ENCODE measurements around the gene PODN. TPM values are rescaled to one million over a fixed set of nuclear protein-coding genes. Genes with fewer than 3 reads are reported as not detected.

Gene PODN
- total RNA-seq, 3 donors from 2014 or later: 55.1 to 246 (median 83.1) TPM

GRCh38 chr1:53066891-53067738, 5.1 kb downstream of the PODN start:
- Histone ChIP-seq H3K27me3 (peaks cover 0 to 6% of the 10 kb centered on the region in 2 donors), H3K27ac (peak overlapping the region in 1 of 2 donors; percentile 48), H3K36me3 (no peaks in the 10 kb centered on the region), H3K9me3 (no peaks in the 10 kb centered on the region), H3K4me1 (no peaks in the 10 kb centered on the region), H3K4me3 (no peak overlapping the region)
- intact Hi-C loops (cut with DNase I; ENCODE audit: low total_unique reads): no loop called here
- no peak for TF ChIP-seq POLR2AphosphoS5 (IDR thresholded peaks at IDR 0.05)
- no peak for TF ChIP-seq POLR2A (IDR thresholded peaks at IDR 0.05)
- TF ChIP-seq CTCF (IDR thresholded peaks at IDR 0.05): no peak
- peak in 1 of 2 donors; percentile 10 for DNase-seq (ENCODE audit: low spot score in 2 of 2)

- peak in 1 of 2 donors; percentile 7 for DNase-seq (ENCODE audit: low spot score in 2 of 2)
- Histone ChIP-seq H3K9me3 (no peaks in the 10 kb centered on the region), H3K4me3 (no peak overlapping the region), H3K27me3 (peaks cover 0 to 2% of the 10 kb centered on the region in 2 donors), H3K4me1 (no peaks in the 10 kb centered on the region), H3K36me3 (no peaks in the 10 kb centered on the region), H3K27ac (no peak overlapping the region)
- intact Hi-C loops (cut with DNase I; ENCODE audit: low total_unique reads): no loop called here
- TF ChIP-seq CTCF (IDR thresholded peaks at IDR 0.05) (no peak), POLR2A (IDR thresholded peaks at IDR 0.05) (no peak), POLR2AphosphoS5 (IDR thresholded peaks at IDR 0.05) (no peak)
Measured at GRCh38 chr1:53067886-53068285, 5.9 kb downstream of the PODN start.

- no peaks in the 10 kb centered on the region for H3K27me3 ChIP-seq
- no peak overlapping the region for H3K4me3 ChIP-seq
- intact Hi-C loops (cut with DNase I; ENCODE audit: low total_unique reads): no loop called here
- DNase-seq (ENCODE audit: low spot score in 2 of 2): peak in 1 of 2 donors; percentile 10
- no peaks in the 10 kb centered on the region for H3K4me1 ChIP-seq
- no peaks in the 10 kb centered on the region for H3K9me3 ChIP-seq
- H3K36me3 ChIP-seq: no peaks in the 10 kb centered on the region
- TF ChIP-seq CTCF (IDR thresholded peaks at IDR 0.05) (no peak), POLR2AphosphoS5 (IDR thresholded peaks at IDR 0.05) (no peak), POLR2A (IDR thresholded peaks at IDR 0.05) (no peak)
- H3K27ac ChIP-seq: peak overlapping the region in 1 of 2 donors; percentile 12
Measured at GRCh38 chr1:53068314-53069099, 6.5 kb downstream of the PODN start.

- Histone ChIP-seq H3K4me3 (no peak overlapping the region), H3K36me3 (no peaks in the 10 kb centered on the region), H3K9me3 (no peaks in the 10 kb centered on the region), H3K27me3 (no peaks in the 10 kb centered on the region), H3K27ac (peak overlapping the region in 1 of 2 donors; percentile 7), H3K4me1 (no peaks in the 10 kb centered on the region)
- intact Hi-C loops (cut with DNase I; ENCODE audit: low total_unique reads): no loop called here
- TF ChIP-seq CTCF (IDR thresholded peaks at IDR 0.05): no peak
- TF ChIP-seq POLR2AphosphoS5 (IDR thresholded peaks at IDR 0.05): no peak
- no peak for TF ChIP-seq POLR2A (IDR thresholded peaks at IDR 0.05)
- DNase-seq (ENCODE audit: low spot score in 2 of 2): no peak
Measured at GRCh38 chr1:53069265-53069662, 7.3 kb downstream of the PODN start.
